ENCODE measurements around the gene APOBEC3C. TPM values are rescaled to one million over a fixed set of nuclear protein-coding genes. Genes with fewer than 3 reads are reported as not detected.
A peak's percentile ranks its signal among the peaks of the same experiment; 100 is the strongest.
"Not testable (repeated sequence)": the region's sequence is repeated elsewhere in the genome, so short reads cannot be mapped to it uniquely, and the experiment has no call there.

Gene APOBEC3C
- total RNA-seq, 1 donor from 2014 or later = 9.5 TPM

- H3K36me3 Mint-ChIP-seq (ENCODE audit: low read depth) = no peaks in the 10 kb centered on the region
- no peak overlapping the region for H3K27ac Mint-ChIP-seq (ENCODE audit: unreplicated experiment)
- H3K27me3 Mint-ChIP-seq (ENCODE audit: low read depth) = no peaks in the 10 kb centered on the region
- H3K4me1 Mint-ChIP-seq = peaks cover 7% of the 10 kb centered on the region
- no peak overlapping the region for H3K4me3 Mint-ChIP-seq
- DNase-seq (ENCODE audit: low read depth, low spot score) = no peak
- H3K9me3 Mint-ChIP-seq = peaks cover 2% of the 10 kb centered on the region
- no peak for TF ChIP-seq CTCF (conservative IDR thresholded peaks at IDR 0.05)
Measured at GRCh38 chr22:39007177-39007576, 6.9 kb upstream of the APOBEC3C start.

- not testable (repeated sequence) for H3K36me3 Mint-ChIP-seq (ENCODE audit: low read depth); H3K4me1 Mint-ChIP-seq; H3K27ac Mint-ChIP-seq (ENCODE audit: unreplicated experiment); H3K4me3 Mint-ChIP-seq; H3K9me3 Mint-ChIP-seq; DNase-seq (ENCODE audit: low read depth, low spot score); H3K27me3 Mint-ChIP-seq (ENCODE audit: low read depth)
Measured at GRCh38 chr22:39008271-39008850, 5.7 kb upstream of the APOBEC3C start.

- no peak for DNase-seq (ENCODE audit: low read depth, low spot score)
- Mint-ChIP-seq H3K27ac (ENCODE audit: unreplicated experiment) (no peak overlapping the region), H3K27me3 (ENCODE audit: low read depth) (no peaks in the 10 kb centered on the region), H3K36me3 (ENCODE audit: low read depth) (no peaks in the 10 kb centered on the region), H3K4me3 (no peak overlapping the region), H3K4me1 (peaks cover 12% of the 10 kb centered on the region), H3K9me3 (peaks cover 2% of the 10 kb centered on the region)
- no peak for TF ChIP-seq CTCF (conservative IDR thresholded peaks at IDR 0.05)
Measured at GRCh38 chr22:39010946-39011345, 3.1 kb upstream of the APOBEC3C start.

GRCh38 chr22:39012533-39013511 is 1.2 kb upstream of the APOBEC3C start:
- Mint-ChIP-seq H3K4me1 (peaks cover 21% of the 10 kb centered on the region), H3K27ac (ENCODE audit: unreplicated experiment) (peak overlapping the region; percentile 14), H3K36me3 (ENCODE audit: low read depth) (no peaks in the 10 kb centered on the region), H3K4me3 (peak overlapping the region; percentile 16), H3K27me3 (ENCODE audit: low read depth) (no peaks in the 10 kb centered on the region), H3K9me3 (peaks cover 2% of the 10 kb centered on the region)
- TF ChIP-seq CTCF (conservative IDR thresholded peaks at IDR 0.05) = no peak
- DNase-seq (ENCODE audit: low read depth, low spot score) = no peak

GRCh38 chr22:39013561-39013941 is 506 bp upstream of the APOBEC3C start:
- H3K27ac Mint-ChIP-seq (ENCODE audit: unreplicated experiment); H3K27me3 Mint-ChIP-seq (ENCODE audit: low read depth); H3K36me3 Mint-ChIP-seq (ENCODE audit: low read depth); H3K9me3 Mint-ChIP-seq; H3K4me3 Mint-ChIP-seq; DNase-seq (ENCODE audit: low read depth, low spot score): not testable (repeated sequence)
- H3K4me1 Mint-ChIP-seq = peaks cover 24% of the 10 kb centered on the region

GRCh38 chr22:39014723-39015121 is 665 bp downstream of the APOBEC3C start:
- not testable (repeated sequence) for H3K27me3 Mint-ChIP-seq (ENCODE audit: low read depth); H3K9me3 Mint-ChIP-seq; H3K36me3 Mint-ChIP-seq (ENCODE audit: low read depth); DNase-seq (ENCODE audit: low read depth, low spot score)
- H3K4me1 Mint-ChIP-seq = peaks cover 25% of the 10 kb centered on the region
- H3K27ac Mint-ChIP-seq (ENCODE audit: unreplicated experiment) = peak overlapping the region; percentile 90
- H3K4me3 Mint-ChIP-seq = peak overlapping the region; percentile 77

GRCh38 chr22:39016592-39016991 is 2.5 kb downstream of the APOBEC3C start:
- Mint-ChIP-seq H3K9me3 (no peaks in the 10 kb centered on the region), H3K4me1 (peaks cover 36% of the 10 kb centered on the region), H3K27ac (ENCODE audit: unreplicated experiment) (no peak overlapping the region), H3K27me3 (ENCODE audit: low read depth) (no peaks in the 10 kb centered on the region), H3K4me3 (no peak overlapping the region), H3K36me3 (ENCODE audit: low read depth) (no peaks in the 10 kb centered on the region)
- no peak for DNase-seq (ENCODE audit: low read depth, low spot score)
- TF ChIP-seq CTCF (conservative IDR thresholded peaks at IDR 0.05) = no peak

Data from neural crest cell (in vitro differentiated cells).